ENCODE data around the gene ABCG1. TPM values are rescaled to one million over a fixed set of nuclear protein-coding genes. Genes with fewer than 3 reads are reported as not detected.

Gene ABCG1
- total and polyA plus RNA-seq, 2 donors (not counting 3 experiments of a cell fraction or from before 2014, with no cell fraction given): 6.7 to 19.6 TPM

- dilution Hi-C loops (cut with MboI; ENCODE audit: extremely low pct_ligation_motif_present, low sequenced_read_pairs) (no loop called here), intact Hi-C loops (cut with micrococcal nuclease) (no loop called here)
- POLR2A ChIA-PET: no interaction called here
- no peak overlapping the region for H3K9ac ChIP-seq (replicated peaks; ENCODE audit: extremely low read depth, insufficient read depth, low read length)
- CTCF ChIA-PET: no interaction called here
- no peak overlapping the region for H2AFZ ChIP-seq (ENCODE audit: low read depth, low read length)
- no peak for TF ChIP-seq MAX (IDR thresholded peaks at IDR 0.05; ENCODE audit: insufficient read depth, insufficient read length)
- TF ChIP-seq FOS (IDR thresholded peaks at IDR 0.05; ENCODE audit: borderline replicate concordance, insufficient read depth, low read length): no peak
- no peak for TF ChIP-seq POLR2AphosphoS5 (IDR thresholded peaks at IDR 0.05; ENCODE audit: insufficient read depth, low read depth, low read length)
- no peak for TF ChIP-seq MYC (IDR thresholded peaks at IDR 0.05; ENCODE audit: low read depth, low read length)
- TF ChIP-seq GATA2 (IDR thresholded peaks at IDR 0.05; ENCODE audit: insufficient read depth, insufficient read length, low read depth, low read length): no peak
- no peak for TF ChIP-seq JUN (IDR thresholded peaks at IDR 0.05; ENCODE audit: borderline replicate concordance, insufficient read depth, insufficient read length, low read depth)
- TF ChIP-seq EZH2 (IDR thresholded peaks at IDR 0.05; ENCODE audit: borderline replicate concordance, low read depth, low read length, severe bottlenecking): no peak
- no peak for TF ChIP-seq CTCF (IDR thresholded peaks at IDR 0.05; ENCODE audit: extremely low read depth in 1 of 2, insufficient read depth in 1 of 2, low read depth in 1 of 2, low read length in 2 of 2)
- TF ChIP-seq POLR2A (IDR thresholded peaks at IDR 0.05; ENCODE audit: low read depth, low read length): no peak
- H3K4me1 ChIP-seq (ENCODE audit: control insufficient read depth, extremely low read depth, insufficient read depth, low read length): peaks cover 26% of the 10 kb centered on the region
- H3K79me2 ChIP-seq (ENCODE audit: control insufficient read depth, insufficient read depth, low read length): no peaks in the 10 kb centered on the region
- H3K36me3 ChIP-seq (ENCODE audit: control insufficient read depth in 2 of 2, extremely low read depth in 1 of 2, insufficient read depth in 2 of 2, low read length in 2 of 2): no peaks in the 10 kb centered on the region
- no peaks in the 10 kb centered on the region for H3K9me3 ChIP-seq (replicated peaks; ENCODE audit: control insufficient read depth, insufficient read depth, low read length)
- H3K27me3 ChIP-seq (ENCODE audit: control insufficient read depth in 2 of 2, insufficient read depth in 2 of 2, low read length in 2 of 2): peaks cover 0 to 7% of the 10 kb centered on the region in 2 experiments
- peak; percentile 19 for DNase-seq (ENCODE audit: low read depth, low spot score)
- H3K27ac ChIP-seq (ENCODE audit: insufficient read depth, low read depth, low read length): no peak overlapping the region
- H3K4me3 ChIP-seq (replicated peaks in 1 of 3; ENCODE audit: insufficient read depth in 1 of 3, low read depth in 1 of 3, low read length in 3 of 3): no peak overlapping the region
- BruUV-seq (replicated peaks): no TSS peak
- H4K20me1 ChIP-seq (replicated peaks; ENCODE audit: control insufficient read depth, extremely low read depth, insufficient read depth, low read length): no peaks in the 10 kb centered on the region
- no peaks in the 10 kb centered on the region for H3K9me1 ChIP-seq (replicated peaks; ENCODE audit: control insufficient read depth, extremely low read depth, insufficient read depth, low read length)
- no peak overlapping the region for H3K4me2 ChIP-seq (ENCODE audit: insufficient read depth, low read length)
- FAIRE-seq: no peak
Observed at GRCh38 chr21:42235593-42235992, 16.7 kb downstream of the ABCG1 start.

Data from endothelial cell of umbilical vein (primary cell).